ENCODE results near the gene PPP1R14C.
"Not testable (repeated sequence)": the region's sequence is repeated elsewhere in the genome, so short reads cannot be mapped to it uniquely, and the experiment has no call there.

The PPP1R14C gene

GRCh38 chr6:150177952-150178520 lies 35.2 kb downstream of the PPP1R14C start:
- DNase-seq (ENCODE audit: extremely low read depth, insufficient read length) = no peak
- TF ChIP-seq CTCF (IDR thresholded peaks at IDR 0.05; ENCODE audit: insufficient read depth, low read length, poor library complexity, severe bottlenecking) = no peak
- Histone ChIP-seq H3K4me3 (replicated peaks; ENCODE audit: low read depth, low read length) (no peak overlapping the region), H3K36me3 (ENCODE audit: control insufficient read depth, insufficient read depth, low read length) (no peaks in the 10 kb centered on the region), H3K27me3 (replicated peaks; ENCODE audit: control insufficient read depth, insufficient read depth, low read length) (peaks cover 2% of the 10 kb centered on the region; the same call in 1 of the 2 replicates)

GRCh38 chr6:150179030-150179429 lies 36.2 kb downstream of the PPP1R14C start:
- no peak for DNase-seq (ENCODE audit: extremely low read depth, insufficient read length)
- Histone ChIP-seq H3K36me3 (ENCODE audit: control insufficient read depth, insufficient read depth, low read length) (no peaks in the 10 kb centered on the region), H3K4me3 (replicated peaks; ENCODE audit: low read depth, low read length) (no peak overlapping the region), H3K27me3 (replicated peaks; ENCODE audit: control insufficient read depth, insufficient read depth, low read length) (peaks cover 2% of the 10 kb centered on the region; the same call in 1 of the 2 replicates)
- no peak for TF ChIP-seq CTCF (IDR thresholded peaks at IDR 0.05; ENCODE audit: insufficient read depth, low read length, poor library complexity, severe bottlenecking)

GRCh38 chr6:150179907-150180424 lies 37.1 kb downstream of the PPP1R14C start:
- H3K27me3 ChIP-seq (replicated peaks; ENCODE audit: control insufficient read depth, insufficient read depth, low read length); H3K4me3 ChIP-seq (replicated peaks; ENCODE audit: low read depth, low read length); DNase-seq (ENCODE audit: extremely low read depth, insufficient read length); H3K36me3 ChIP-seq (ENCODE audit: control insufficient read depth, insufficient read depth, low read length): not testable (repeated sequence)

GRCh38 chr6:150180517-150180916 lies 37.7 kb downstream of the PPP1R14C start:
- Histone ChIP-seq H3K27me3 (replicated peaks; ENCODE audit: control insufficient read depth, insufficient read depth, low read length) (peaks cover 2% of the 10 kb centered on the region; the same call in 1 of the 2 replicates), H3K4me3 (replicated peaks; ENCODE audit: low read depth, low read length) (no peak overlapping the region), H3K36me3 (ENCODE audit: control insufficient read depth, insufficient read depth, low read length) (no peaks in the 10 kb centered on the region)
- no peak for TF ChIP-seq CTCF (IDR thresholded peaks at IDR 0.05; ENCODE audit: insufficient read depth, low read length, poor library complexity, severe bottlenecking)
- no peak for DNase-seq (ENCODE audit: extremely low read depth, insufficient read length)

GRCh38 chr6:150182460-150183078 lies 39.7 kb downstream of the PPP1R14C start:
- DNase-seq (ENCODE audit: extremely low read depth, insufficient read length) = no peak

More at GRCh38 chr6:150182460-150183078, 39.7 kb downstream of the PPP1R14C start:
- H3K36me3 ChIP-seq (ENCODE audit: control insufficient read depth, insufficient read depth, low read length) = no peaks in the 10 kb centered on the region
- H3K4me3 ChIP-seq (replicated peaks; ENCODE audit: low read depth, low read length) = no peak overlapping the region
- TF ChIP-seq CTCF (IDR thresholded peaks at IDR 0.05; ENCODE audit: insufficient read depth, low read length, poor library complexity, severe bottlenecking) = no peak
- H3K27me3 ChIP-seq (replicated peaks; ENCODE audit: control insufficient read depth, insufficient read depth, low read length) = peaks cover 2% of the 10 kb centered on the region; the same call in 1 of the 2 replicates
